HAP-1 (cell line): Measurements from ENCODE around the gene IRX6.

Experiments
- DNase-seq, 2 experiments: peaks; one replicate each; pipeline ENCODE4 v3.0.0-alpha.2; 2016 to 2020; ENCODE audit warnings: low spot score in 2 of 2
- H3K27me3 ChIP-seq: fragments of 250-450 bp; sonication (Bioruptor Pico); 2 replicates; pipeline ENCODE4 v1.5.1; 2020; ENCODE audit warnings: low read depth, mild to moderate bottlenecking, moderate library complexity
- H3K36me3 ChIP-seq: fragments of 250-450 bp; sonication (Bioruptor Pico); replicated peaks from 2 replicates; pipeline ENCODE4 v1.5.1; 2020; ENCODE audit warnings: mild to moderate bottlenecking
- H3K4me1 ChIP-seq: fragments of 250-450 bp; sonication (Bioruptor Pico); 2 replicates; pipeline ENCODE4 v1.5.1; 2020; ENCODE audit warnings: mild to moderate bottlenecking
- H3K4me3 ChIP-seq: fragments of 250-450 bp; sonication (Bioruptor Pico); 2 replicates; pipeline ENCODE4 v1.5.1; 2020; ENCODE audit warnings: mild to moderate bottlenecking, moderate library complexity
- H3K9me3 ChIP-seq: fragments of 250-450 bp; sonication (Bioruptor Pico); 2 replicates; pipeline ENCODE4 v1.5.1; 2020; ENCODE audit warnings: mild to moderate bottlenecking, moderate library complexity
- in situ Hi-C: fragments of 300-500 bp; cut with MboI; formaldehyde crosslinking; loops from 3 replicates; pipeline ENCODE4 v1.14.3; 2020; ENCODE audit warnings: low sequenced_read_pairs, inconsistent platforms, mixed read lengths

IRX6 gene

GRCh38 chr16:55379876-55380390 is 55.9 kb downstream of the IRX6 start:
- Histone ChIP-seq H3K4me3 (no peak overlapping the region), H3K36me3 (no peaks in the 10 kb centered on the region), H3K4me1 (peaks cover 8% of the 10 kb centered on the region), H3K27me3 (no peaks in the 10 kb centered on the region), H3K9me3 (no peaks in the 10 kb centered on the region)
- no peak for DNase-seq
- in situ Hi-C loops: no loop called here
